ENCODE measurements around the gene MSI2.

The MSI2 gene

GRCh38 chr17:57326336-57326735 is 70.0 kb downstream of the MSI2 start:
- no peak overlapping the region for H3K4me3 Mint-ChIP-seq
- no peak for ATAC-seq
- peaks cover 29% of the 10 kb centered on the region for H3K4me1 Mint-ChIP-seq
- no peaks in the 10 kb centered on the region for H3K9me3 Mint-ChIP-seq
- peaks cover 45% of the 10 kb centered on the region for H3K36me3 Mint-ChIP-seq
- no peaks in the 10 kb centered on the region for H3K27me3 Mint-ChIP-seq
- H3K27ac Mint-ChIP-seq, result no peak overlapping the region

- Mint-ChIP-seq H3K27me3 (no peaks in the 10 kb centered on the region), H3K4me3 (no peak overlapping the region), H3K9me3 (no peaks in the 10 kb centered on the region), H3K4me1 (peaks cover 29% of the 10 kb centered on the region), H3K27ac (no peak overlapping the region), H3K36me3 (peaks cover 45% of the 10 kb centered on the region)
- ATAC-seq, result no peak
These were observed 70.4 kb downstream of the MSI2 start for GRCh38 chr17:57326764-57327163.

- peaks cover 45% of the 10 kb centered on the region for H3K36me3 Mint-ChIP-seq
- H3K27ac Mint-ChIP-seq, result no peak overlapping the region
- no peak for ATAC-seq
- H3K4me1 Mint-ChIP-seq, result peaks cover 29% of the 10 kb centered on the region
- no peaks in the 10 kb centered on the region for H3K27me3 Mint-ChIP-seq
- no peaks in the 10 kb centered on the region for H3K9me3 Mint-ChIP-seq
- H3K4me3 Mint-ChIP-seq, result no peak overlapping the region
These were observed 71.0 kb downstream of the MSI2 start for GRCh38 chr17:57327176-57327970.

- no peaks in the 10 kb centered on the region for H3K27me3 Mint-ChIP-seq
- H3K36me3 Mint-ChIP-seq, result peaks cover 38% of the 10 kb centered on the region
- no peak for ATAC-seq
- H3K9me3 Mint-ChIP-seq, result no peaks in the 10 kb centered on the region
- H3K27ac Mint-ChIP-seq, result no peak overlapping the region
- no peak overlapping the region for H3K4me3 Mint-ChIP-seq
- H3K4me1 Mint-ChIP-seq, result peaks cover 29% of the 10 kb centered on the region
These were observed 72.0 kb downstream of the MSI2 start for GRCh38 chr17:57328109-57328882.

GRCh38 chr17:57329380-57330214 is 73.3 kb downstream of the MSI2 start:
- Mint-ChIP-seq H3K36me3 (peaks cover 25% of the 10 kb centered on the region), H3K4me3 (no peak overlapping the region), H3K4me1 (peaks cover 27% of the 10 kb centered on the region), H3K27ac (no peak overlapping the region), H3K27me3 (no peaks in the 10 kb centered on the region), H3K9me3 (no peaks in the 10 kb centered on the region)
- ATAC-seq, result no peak

- ATAC-seq, result no peak
- Mint-ChIP-seq H3K4me1 (peaks cover 23% of the 10 kb centered on the region), H3K36me3 (peaks cover 19% of the 10 kb centered on the region)
These were observed 74.3 kb downstream of the MSI2 start for GRCh38 chr17:57330587-57330986.

GRCh38 chr17:57331423-57331822 is 75.1 kb downstream of the MSI2 start:
- ATAC-seq, result no peak
- Mint-ChIP-seq H3K36me3 (peaks cover 14% of the 10 kb centered on the region), H3K4me3 (no peak overlapping the region), H3K4me1 (peaks cover 17% of the 10 kb centered on the region), H3K9me3 (no peaks in the 10 kb centered on the region), H3K27me3 (no peaks in the 10 kb centered on the region), H3K27ac (no peak overlapping the region)

More at GRCh38 chr17:57330587-57330986, 74.3 kb downstream of the MSI2 start:
- Mint-ChIP-seq H3K9me3 (no peaks in the 10 kb centered on the region), H3K27ac (no peak overlapping the region), H3K4me3 (no peak overlapping the region), H3K27me3 (no peaks in the 10 kb centered on the region)

- no peaks in the 10 kb centered on the region for H3K9me3 Mint-ChIP-seq
- H3K27ac Mint-ChIP-seq, result no peak overlapping the region
- peaks cover 16% of the 10 kb centered on the region for H3K4me1 Mint-ChIP-seq
- no peaks in the 10 kb centered on the region for H3K27me3 Mint-ChIP-seq
- ATAC-seq, result no peak
- H3K4me3 Mint-ChIP-seq, result no peak overlapping the region
- H3K36me3 Mint-ChIP-seq, result peaks cover 10% of the 10 kb centered on the region
These were observed 76.2 kb downstream of the MSI2 start for GRCh38 chr17:57332501-57332900.

- H3K36me3 Mint-ChIP-seq, result no peaks in the 10 kb centered on the region
- no peak overlapping the region for H3K4me3 Mint-ChIP-seq
- no peak for ATAC-seq
- H3K4me1 Mint-ChIP-seq, result peaks cover 26% of the 10 kb centered on the region
- no peaks in the 10 kb centered on the region for H3K27me3 Mint-ChIP-seq
- H3K9me3 Mint-ChIP-seq, result no peaks in the 10 kb centered on the region
- no peak overlapping the region for H3K27ac Mint-ChIP-seq
These were observed 79.0 kb downstream of the MSI2 start for GRCh38 chr17:57335195-57335792.

- no peaks in the 10 kb centered on the region for H3K9me3 Mint-ChIP-seq
- no peaks in the 10 kb centered on the region for H3K27me3 Mint-ChIP-seq
- H3K4me1 Mint-ChIP-seq, result peaks cover 42% of the 10 kb centered on the region
- H3K4me3 Mint-ChIP-seq, result no peak overlapping the region
- no peak for ATAC-seq
- no peak overlapping the region for H3K27ac Mint-ChIP-seq
- peaks cover 6% of the 10 kb centered on the region for H3K36me3 Mint-ChIP-seq
These were observed 81.1 kb downstream of the MSI2 start for GRCh38 chr17:57337390-57337789.

- Mint-ChIP-seq H3K4me3 (peak overlapping the region; percentile 75), H3K9me3 (no peaks in the 10 kb centered on the region), H3K4me1 (peaks cover 42% of the 10 kb centered on the region), H3K36me3 (peaks cover 6% of the 10 kb centered on the region), H3K27me3 (no peaks in the 10 kb centered on the region), H3K27ac (peak overlapping the region; percentile 30)
- peak; percentile 95 for ATAC-seq
These were observed 82.1 kb downstream of the MSI2 start for GRCh38 chr17:57338257-57338914.

GRCh38 chr17:57340160-57340981 is 84.0 kb downstream of the MSI2 start:
- no peak overlapping the region for H3K4me3 Mint-ChIP-seq
- no peak for ATAC-seq
- H3K36me3 Mint-ChIP-seq, result peaks cover 14% of the 10 kb centered on the region
- no peak overlapping the region for H3K27ac Mint-ChIP-seq
- H3K4me1 Mint-ChIP-seq, result peaks cover 42% of the 10 kb centered on the region
- no peaks in the 10 kb centered on the region for H3K27me3 Mint-ChIP-seq
- H3K9me3 Mint-ChIP-seq, result no peaks in the 10 kb centered on the region

GRCh38 chr17:57341611-57342540 is 85.6 kb downstream of the MSI2 start:
- Mint-ChIP-seq H3K27ac (peak overlapping the region; percentile 31), H3K4me1 (peaks cover 42% of the 10 kb centered on the region)
- ATAC-seq, result no peak

More at GRCh38 chr17:57341611-57342540, 85.6 kb downstream of the MSI2 start:
- no peaks in the 10 kb centered on the region for H3K27me3 Mint-ChIP-seq
- peaks cover 14% of the 10 kb centered on the region for H3K36me3 Mint-ChIP-seq
- no peak overlapping the region for H3K4me3 Mint-ChIP-seq
- no peaks in the 10 kb centered on the region for H3K9me3 Mint-ChIP-seq

All from stimulated activated memory B cell treated with anti-CD40 and anti-IgM and Interleukin-4, amounts not matched to agents 10 μg/mL and 1 μg/mL and 100 μg/mL, for 72 hours (primary cell).